Parathyroid adenoma (tissue), 2 donors: ENCODE measurements around the gene RFC1.
"Not testable (repeated sequence)": the region's sequence is repeated elsewhere in the genome, so short reads cannot be mapped to it uniquely, and the experiment has no call there.

ENCODE experiments used
- H2AFZ ChIP-seq: fragments of 300-600 bp; sonication (generic); one replicate; pipeline ENCODE4 v1.7.0; 2017; ENCODE audit warnings: antibody characterized with exemption, mild to moderate bottlenecking
- H3K27ac ChIP-seq: fragments of 300-600 bp; sonication (generic); one replicate; pipeline ENCODE4 v1.7.0; 2017
- H3K27me3 ChIP-seq: fragments of 300-600 bp; sonication (generic); one replicate; pipeline ENCODE4 v1.7.0; 2017; ENCODE audit warnings: low read length; ENCODE audit not compliant: control insufficient read depth, insufficient read depth
- H3K36me3 ChIP-seq: fragments of 300-600 bp; sonication (generic); one replicate; pipeline ENCODE4 v1.7.0; 2017; ENCODE audit warnings: low read length; ENCODE audit not compliant: control insufficient read depth, insufficient read depth
- H3K4me1 ChIP-seq: fragments of 300-600 bp; sonication (generic); one replicate; pipeline ENCODE4 v1.7.0; 2017; ENCODE audit warnings: control low read depth
- H3K4me2 ChIP-seq: fragments of 300-600 bp; sonication (generic); one replicate; pipeline ENCODE4 v1.7.0; 2017; ENCODE audit warnings: low read length
- H3K4me3 ChIP-seq: fragments of 300-600 bp; sonication (generic); one replicate; pipeline ENCODE4 v1.7.0; 2017; ENCODE audit warnings: low read depth, low read length
- H3K79me2 ChIP-seq: fragments of 300-600 bp; sonication (generic); one replicate; pipeline ENCODE4 v1.7.0; 2017; ENCODE audit warnings: control low read depth
- H3K9ac ChIP-seq: fragments of 300-600 bp; sonication (generic); one replicate; pipeline ENCODE4 v1.7.0; 2017; ENCODE audit warnings: mild to moderate bottlenecking
- H3K9me3 ChIP-seq: fragments of 300-600 bp; sonication (generic); one replicate; pipeline ENCODE4 v1.7.0; 2017; ENCODE audit warnings: low read length; ENCODE audit not compliant: control insufficient read depth
- CTCF ChIP-seq: fragments of 300-600 bp; sonication (generic); IDR thresholded peaks from one replicate; pipeline ENCODE4 v1.7.0; 2017; ENCODE audit warnings: antibody characterized with exemption, mild to moderate bottlenecking
- donor health status: primary hyperparathyroidism.

The RFC1 gene

GRCh38 chr4:39305912-39306677 is 60.1 kb downstream of the RFC1 start:
- Histone ChIP-seq H3K27me3 (no peaks in the 10 kb centered on the region), H2AFZ (no peak overlapping the region), H3K4me3 (no peak overlapping the region), H3K4me1 (no peaks in the 10 kb centered on the region), H3K36me3 (no peaks in the 10 kb centered on the region), H3K9ac (no peak overlapping the region), H3K27ac (no peak overlapping the region), H3K79me2 (no peaks in the 10 kb centered on the region), H3K4me2 (no peak overlapping the region), H3K9me3 (no peaks in the 10 kb centered on the region)
- no peak for TF ChIP-seq CTCF

GRCh38 chr4:39304651-39305050 is 61.5 kb downstream of the RFC1 start:
- Histone ChIP-seq H3K4me2 (no peak overlapping the region), H3K36me3 (no peaks in the 10 kb centered on the region)

GRCh38 chr4:39303871-39304270 is 62.3 kb downstream of the RFC1 start:
- no peak overlapping the region for H3K4me3 ChIP-seq
- H3K9ac ChIP-seq = no peak overlapping the region
- no peaks in the 10 kb centered on the region for H3K79me2 ChIP-seq
- H3K4me2 ChIP-seq = no peak overlapping the region
- no peaks in the 10 kb centered on the region for H3K4me1 ChIP-seq
- H3K9me3 ChIP-seq = no peaks in the 10 kb centered on the region
- no peak for TF ChIP-seq CTCF
- no peak overlapping the region for H2AFZ ChIP-seq
- H3K27me3 ChIP-seq = no peaks in the 10 kb centered on the region
- H3K27ac ChIP-seq = no peak overlapping the region
- H3K36me3 ChIP-seq = no peaks in the 10 kb centered on the region

More at GRCh38 chr4:39304651-39305050, 61.5 kb downstream of the RFC1 start:
- H3K27ac ChIP-seq = no peak overlapping the region
- H2AFZ ChIP-seq = no peak overlapping the region
- no peak overlapping the region for H3K9ac ChIP-seq
- no peak overlapping the region for H3K4me3 ChIP-seq
- no peaks in the 10 kb centered on the region for H3K79me2 ChIP-seq
- no peaks in the 10 kb centered on the region for H3K4me1 ChIP-seq
- H3K9me3 ChIP-seq = no peaks in the 10 kb centered on the region
- no peak for TF ChIP-seq CTCF
- H3K27me3 ChIP-seq = no peaks in the 10 kb centered on the region

- Histone ChIP-seq H3K36me3 (no peaks in the 10 kb centered on the region), H3K9me3 (no peaks in the 10 kb centered on the region), H3K27ac (no peak overlapping the region), H3K9ac (no peak overlapping the region), H3K4me1 (no peaks in the 10 kb centered on the region), H3K27me3 (no peaks in the 10 kb centered on the region), H3K4me3 (no peak overlapping the region), H3K79me2 (no peaks in the 10 kb centered on the region), H2AFZ (no peak overlapping the region), H3K4me2 (no peak overlapping the region)
- no peak for TF ChIP-seq CTCF
These were observed 63.3 kb downstream of the RFC1 start for GRCh38 chr4:39302901-39303300.

- H3K27ac ChIP-seq = no peak overlapping the region
- no peak overlapping the region for H3K4me2 ChIP-seq
- H3K9me3 ChIP-seq = no peaks in the 10 kb centered on the region
- no peaks in the 10 kb centered on the region for H3K4me1 ChIP-seq
- no peak overlapping the region for H3K4me3 ChIP-seq
- no peaks in the 10 kb centered on the region for H3K36me3 ChIP-seq
- no peaks in the 10 kb centered on the region for H3K79me2 ChIP-seq
- H2AFZ ChIP-seq = no peak overlapping the region
- no peaks in the 10 kb centered on the region for H3K27me3 ChIP-seq
- H3K9ac ChIP-seq = no peak overlapping the region
- no peak for TF ChIP-seq CTCF
These were observed 70.4 kb downstream of the RFC1 start for GRCh38 chr4:39295784-39296183.

- not testable (repeated sequence) for H3K4me1 ChIP-seq, H3K9me3 ChIP-seq, H3K36me3 ChIP-seq, H3K79me2 ChIP-seq, H2AFZ ChIP-seq, H3K4me3 ChIP-seq, H3K9ac ChIP-seq, H3K27ac ChIP-seq, H3K27me3 ChIP-seq, H3K4me2 ChIP-seq
These were observed 73.7 kb downstream of the RFC1 start for GRCh38 chr4:39292433-39292832.
